ENCODE measurements around the gene LRRC14B.

DNA sequence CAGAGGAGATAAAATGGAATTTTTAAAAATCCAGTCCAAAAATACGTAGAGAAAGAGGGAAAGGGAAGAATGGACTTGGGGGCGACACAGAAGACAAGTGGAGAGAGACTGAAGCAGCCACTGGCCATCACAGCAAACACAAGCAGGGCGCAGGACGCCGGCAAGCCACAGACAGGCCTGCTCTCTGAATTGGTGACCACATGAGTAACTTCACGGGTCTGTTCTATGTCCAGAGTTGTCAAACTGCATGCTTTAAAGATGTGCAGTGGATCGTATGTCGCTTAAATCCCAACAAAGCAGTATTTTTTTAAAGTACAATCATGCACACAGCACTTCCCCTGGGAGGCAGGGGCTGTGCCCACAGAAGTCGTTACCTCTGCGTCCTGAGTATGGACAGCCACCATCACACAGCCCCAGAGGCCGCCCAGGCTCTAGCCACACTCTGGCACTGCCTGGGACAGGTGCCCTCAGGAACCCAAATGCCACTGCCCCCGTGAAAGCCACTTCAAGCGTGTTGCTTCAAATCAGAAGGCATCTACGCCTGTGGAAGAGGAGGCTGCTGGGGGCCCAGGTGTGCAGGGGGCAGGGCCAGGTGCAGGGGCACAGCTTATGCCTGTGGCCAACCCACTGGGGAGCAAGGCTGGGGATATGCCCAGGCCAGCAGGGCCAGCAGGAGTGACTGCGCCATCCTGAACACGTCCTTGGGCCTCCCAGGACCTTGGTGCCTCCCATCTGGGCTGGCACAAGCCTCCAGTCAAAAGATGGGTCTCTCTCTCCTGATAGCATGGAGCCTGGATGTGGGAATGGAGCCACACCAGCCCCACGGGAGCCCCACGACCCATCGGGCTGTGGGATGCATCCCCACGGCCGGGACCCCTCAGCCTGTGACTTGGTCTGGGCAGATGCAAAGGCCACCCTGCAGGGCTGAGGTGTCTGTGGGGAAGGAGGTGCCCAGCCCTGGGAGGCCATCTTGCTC is 5.9 kb upstream of the LRRC14B start:
- TF ChIP-seq, protein P1, sequence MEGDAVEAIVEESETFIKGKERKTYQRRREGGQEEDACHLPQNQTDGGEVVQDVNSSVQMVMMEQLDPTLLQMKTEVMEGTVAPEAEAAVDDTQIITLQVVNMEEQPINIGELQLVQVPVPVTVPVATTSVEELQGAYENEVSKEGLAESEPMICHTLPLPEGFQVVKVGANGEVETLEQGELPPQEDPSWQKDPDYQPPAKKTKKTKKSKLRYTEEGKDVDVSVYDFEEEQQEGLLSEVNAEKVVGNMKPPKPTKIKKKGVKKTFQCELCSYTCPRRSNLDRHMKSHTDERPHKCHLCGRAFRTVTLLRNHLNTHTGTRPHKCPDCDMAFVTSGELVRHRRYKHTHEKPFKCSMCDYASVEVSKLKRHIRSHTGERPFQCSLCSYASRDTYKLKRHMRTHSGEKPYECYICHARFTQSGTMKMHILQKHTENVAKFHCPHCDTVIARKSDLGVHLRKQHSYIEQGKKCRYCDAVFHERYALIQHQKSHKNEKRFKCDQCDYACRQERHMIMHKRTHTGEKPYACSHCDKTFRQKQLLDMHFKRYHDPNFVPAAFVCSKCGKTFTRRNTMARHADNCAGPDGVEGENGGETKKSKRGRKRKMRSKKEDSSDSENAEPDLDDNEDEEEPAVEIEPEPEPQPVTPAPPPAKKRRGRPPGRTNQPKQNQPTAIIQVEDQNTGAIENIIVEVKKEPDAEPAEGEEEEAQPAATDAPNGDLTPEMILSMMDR (IDR thresholded peaks at IDR 0.05): no peak
- no peak for TF ChIP-seq POLR2AphosphoS5 (IDR thresholded peaks at IDR 0.05; ENCODE audit: insufficient read depth in 1 of 2, low read depth in 1 of 2)

Measured in vagina (tissue), 2 donors.